H9 (cell line): Measurements from ENCODE around the gene ZNF319. TPM values are rescaled to one million over a fixed set of nuclear protein-coding genes. Genes with fewer than 3 reads are reported as not detected.

Experiments used
- DNase-seq: peaks from one replicate; pipeline ENCODE4 v3.0.0-alpha.2; 2017
- H2AFZ ChIP-seq: one replicate; pipeline ENCODE4 v1.6.1; 2013; ENCODE audit warnings: mild to moderate bottlenecking, low read length, control low read depth, moderate library complexity
- H2AK5ac ChIP-seq: 2 replicates; pipeline ENCODE4 v1.6.1; 2013; ENCODE audit warnings: low read length, control low read depth, mixed read lengths; ENCODE audit not compliant: insufficient read length
- H2BK120ac ChIP-seq: one replicate; pipeline ENCODE4 v1.6.1; 2013; ENCODE audit warnings: low read depth, mild to moderate bottlenecking, low read length, control low read depth, inconsistent platforms; ENCODE audit not compliant: poor library complexity, severe bottlenecking
- H2BK12ac ChIP-seq: 2 replicates; pipeline ENCODE4 v1.6.1; 2013; ENCODE audit warnings: low read length, control low read depth, mixed read lengths, low read depth; ENCODE audit not compliant: insufficient read length
- H2BK15ac ChIP-seq: 2 replicates; pipeline ENCODE4 v1.6.1; 2013; ENCODE audit warnings: low read depth, low read length, control low read depth
- H2BK20ac ChIP-seq: one replicate; pipeline ENCODE4 v1.6.1; 2013; ENCODE audit warnings: low read depth, mild to moderate bottlenecking, low read length, control low read depth, inconsistent platforms; ENCODE audit not compliant: poor library complexity, severe bottlenecking
- H2BK5ac ChIP-seq: 2 replicates; pipeline ENCODE4 v1.6.1; 2013; ENCODE audit warnings: low read length, control low read depth, mixed read lengths; ENCODE audit not compliant: insufficient read length
- H3K14ac ChIP-seq: 2 replicates; pipeline ENCODE4 v1.6.1; 2013; ENCODE audit warnings: low read length, control low read depth; ENCODE audit not compliant: insufficient read depth
- H3K18ac ChIP-seq: 2 replicates; pipeline ENCODE4 v1.6.1; 2013; ENCODE audit warnings: low read depth, mild to moderate bottlenecking, mixed read lengths, low read length, control low read depth; ENCODE audit not compliant: insufficient read length
- H3K23ac ChIP-seq: 2 replicates; pipeline ENCODE4 v1.6.1; 2013; ENCODE audit warnings: low read length, control low read depth, mixed read lengths, low read depth; ENCODE audit not compliant: insufficient read length
- H3K23me2 ChIP-seq: 2 replicates; pipeline ENCODE4 v1.6.1; 2013; ENCODE audit warnings: low read depth, mild to moderate bottlenecking, mixed read lengths, low read length, control low read depth; ENCODE audit not compliant: insufficient read length, poor library complexity, severe bottlenecking
- H3K27ac ChIP-seq: 2 replicates; pipeline ENCODE4 v1.5.1; 2013; ENCODE audit warnings: low read length, control low read depth, mixed read lengths, low read depth; ENCODE audit not compliant: insufficient read length
- H3K27me3 ChIP-seq: 2 replicates; pipeline ENCODE4 v1.6.1; 2013; ENCODE audit warnings: low read length, control low read depth, inconsistent platforms; ENCODE audit not compliant: insufficient read depth
- H3K4ac ChIP-seq: 2 replicates; pipeline ENCODE4 v1.6.1; 2013; ENCODE audit warnings: low read depth, mild to moderate bottlenecking, control low read depth, inconsistent platforms, low read length, moderate library complexity
- H3K4me1 ChIP-seq: 2 replicates; pipeline ENCODE4 v1.6.1; 2013; ENCODE audit warnings: low read length, control low read depth, inconsistent platforms; ENCODE audit not compliant: insufficient read depth
- H3K4me2 ChIP-seq: 2 replicates; pipeline ENCODE4 v1.6.1; 2013; ENCODE audit warnings: low read length, control low read depth, mixed read lengths; ENCODE audit not compliant: insufficient read length, insufficient read depth
- H3K56ac ChIP-seq: 2 replicates; pipeline ENCODE4 v1.6.1; 2013; ENCODE audit warnings: low read depth, mild to moderate bottlenecking, mixed read lengths, low read length, control low read depth; ENCODE audit not compliant: insufficient read length
- H3K79me1 ChIP-seq: 2 replicates; pipeline ENCODE4 v1.6.1; 2013; ENCODE audit warnings: low read depth, mild to moderate bottlenecking, moderate library complexity, low read length, control low read depth, inconsistent platforms; ENCODE audit not compliant: insufficient read depth, poor library complexity, severe bottlenecking
- H3K79me2 ChIP-seq: 2 replicates; pipeline ENCODE4 v1.6.1; 2013; ENCODE audit warnings: low read length, control low read depth, inconsistent platforms; ENCODE audit not compliant: insufficient read depth
- H3K9ac ChIP-seq: 2 replicates; pipeline ENCODE4 v1.6.1; 2013; ENCODE audit warnings: low read length, control low read depth, mixed read lengths; ENCODE audit not compliant: insufficient read length; ENCODE audit errors: extremely low read depth
- H3K9me3 ChIP-seq: one replicate; pipeline ENCODE4 v1.6.1; 2013; ENCODE audit warnings: low read depth, low read length, inconsistent platforms; ENCODE audit not compliant: control insufficient read depth
- H3T11ph ChIP-seq: one replicate; pipeline ENCODE4 v1.6.1; 2013; ENCODE audit warnings: mild to moderate bottlenecking, low read length, control low read depth, inconsistent platforms
- H4K20me1 ChIP-seq: one replicate; pipeline ENCODE4 v1.6.1; 2013; ENCODE audit not compliant: control insufficient read depth, insufficient read length, insufficient read depth
- H4K5ac ChIP-seq: 2 replicates; pipeline ENCODE4 v1.6.1; 2013; ENCODE audit warnings: low read depth, mild to moderate bottlenecking, mixed read lengths, low read length, control low read depth; ENCODE audit not compliant: insufficient read length
- H4K8ac ChIP-seq: replicated peaks from 2 replicates; pipeline ENCODE4 v1.6.1; 2013; ENCODE audit warnings: low read length, control low read depth, mixed read lengths, low read depth; ENCODE audit not compliant: insufficient read length
- H4K91ac ChIP-seq: 2 replicates; pipeline ENCODE4 v1.6.1; 2013; ENCODE audit warnings: low read depth, mild to moderate bottlenecking, moderate library complexity, mixed read lengths, low read length, control low read depth; ENCODE audit not compliant: insufficient read length
- H3K27ac Mint-ChIP-seq, 3 experiments: 2 replicates in 2 of 3; 3 replicates in 1 of 3; pipeline ENCODE4 v1.8.0; 2020 to 2021; ENCODE audit warnings: mixed read lengths in 3 of 3, mild to moderate bottlenecking in 1 of 3, moderate library complexity in 1 of 3
- H3K27me3 Mint-ChIP-seq: 2 replicates; pipeline ENCODE4 v1.8.0; 2021; ENCODE audit warnings: low read depth, mild to moderate bottlenecking, moderate library complexity, mixed read lengths
- H3K36me3 Mint-ChIP-seq, 3 experiments: 2 replicates in 2 of 3; 3 replicates in 1 of 3; pipeline ENCODE4 v1.8.0; 2020 to 2021; ENCODE audit warnings: low read depth in 3 of 3, mixed read lengths in 3 of 3; ENCODE audit not compliant: insufficient read depth in 1 of 3
- H3K4me1 Mint-ChIP-seq, 2 experiments: 2 replicates each; pipeline ENCODE4 v1.8.0; 2020; ENCODE audit warnings: mixed read lengths in 2 of 2
- H3K4me3 Mint-ChIP-seq, 2 experiments: 2 replicates in 1 of 2; 3 replicates in 1 of 2; pipeline ENCODE4 v1.8.0; 2020 to 2021; ENCODE audit warnings: mild to moderate bottlenecking in 2 of 2, mixed read lengths in 2 of 2, moderate library complexity in 1 of 2
- H3K9me3 Mint-ChIP-seq, 2 experiments: 2 replicates in 1 of 2; 3 replicates in 1 of 2; pipeline ENCODE4 v1.8.0; 2020; ENCODE audit warnings: mild to moderate bottlenecking in 2 of 2, mixed read lengths in 2 of 2, moderate library complexity in 1 of 2
- WGBS: extraction: QIAGEN DNeasy Blood & Tissue Kit; methylation state at CpG from one replicate; pipeline ENCODE4 v1.1.7; 2013; ENCODE audit warnings: missing lambda C conversion rate, low lambda C conversion rate, mixed read lengths; ENCODE audit not compliant: insufficient read length; ENCODE audit errors: extremely low coverage; 5-methylcytosine and 5-hydroxymethylcytosine counted together
- total RNA-seq: library from RNA; stranded (reverse); gene quantifications from 2 replicates; pipeline ENCODE4 v1.2.1, GENCODE V29; 2021
- TF ChIP-seq, protein P1 (sequence below): fragments of 200-600 bp; sonication (generic); conservative IDR thresholded peaks from 3 replicates; pipeline ENCODE4 v1.8.0; 2021; ENCODE audit warnings: antibody characterized with exemption, mild to moderate bottlenecking

The ZNF319 gene
- total RNA-seq, 1 experiment from 2014 or later: 5.6 TPM

DNA sequence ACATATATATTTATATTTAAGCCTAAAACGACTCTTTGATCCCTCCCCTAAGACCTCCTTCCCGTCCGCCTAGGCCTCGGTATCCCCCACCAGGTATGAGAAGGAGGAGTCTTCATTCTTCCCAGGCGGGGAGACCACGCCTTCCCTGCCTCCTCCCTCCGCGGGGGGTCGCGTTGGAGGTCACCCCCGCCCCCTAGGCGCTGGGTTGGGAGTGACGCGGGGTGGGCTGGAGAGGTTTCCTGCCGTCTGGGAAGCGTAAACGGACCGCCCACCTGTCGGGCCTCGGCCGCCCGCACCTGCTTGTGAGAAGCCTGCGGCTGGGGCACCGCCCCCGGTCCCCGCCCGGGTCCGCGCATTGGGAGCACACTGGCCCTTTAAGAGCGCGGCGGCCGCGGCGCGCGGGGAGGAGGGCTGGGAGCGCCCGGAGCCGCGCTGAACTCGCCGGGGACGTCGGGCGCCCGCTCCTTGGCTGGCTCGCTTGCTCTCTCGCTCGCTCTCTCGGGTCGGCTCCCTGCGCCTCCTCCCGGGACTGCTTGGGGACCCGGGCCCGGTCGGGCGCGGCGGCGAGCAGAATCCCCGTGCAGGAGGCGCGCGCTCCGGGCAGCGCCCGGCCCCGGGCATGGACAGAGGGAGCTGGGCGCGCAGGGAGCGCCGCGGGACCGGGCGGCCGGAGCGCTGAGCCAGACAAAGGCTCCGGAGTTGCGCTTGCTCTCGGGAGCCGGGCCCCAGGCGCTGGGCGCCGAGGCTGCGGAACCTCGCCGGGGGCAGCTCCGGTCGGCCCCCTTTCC is 25.1 kb upstream of the ZNF319 start, which contains the start of gene MMP15:
TSS of gene MMP15 (plus strand) at position 404 of the 788 bp plus-strand sequence. CDS start 597 bp downstream, outside the sequence.
- WGBS: no CpG with 5 or more reads among the region's 90 CpGs
- Histone ChIP-seq H3K23me2 (peaks cover 17% of the 10 kb centered on the region), H2BK20ac (no peak within 1 kb of the TSS), H2BK120ac (no peak within 1 kb of the TSS), H3K79me2 (peaks cover 2% of the 10 kb centered on the region; the same call in 1 of the 2 replicates), H4K20me1 (no peaks in the 10 kb centered on the region), H3K4ac (no peak within 1 kb of the TSS), H3K27ac (no peak within 1 kb of the TSS), H3K18ac (peak within 1 kb of the TSS; percentile 32), H3K56ac (no peak within 1 kb of the TSS), H3K9ac (peak within 1 kb of the TSS; percentile 3), H3K23ac (no peak within 1 kb of the TSS), H2BK5ac (no peak within 1 kb of the TSS), H2BK15ac (no peak within 1 kb of the TSS), H3K27me3 (no peaks in the 10 kb centered on the region), H4K5ac (no peak within 1 kb of the TSS), H3K4me2 (peak within 1 kb of the TSS; percentile 78), H2AK5ac (no peak within 1 kb of the TSS), H2BK12ac (no peak within 1 kb of the TSS), H3T11ph (no peak within 1 kb of the TSS), H4K8ac (no peak within 1 kb of the TSS), H4K91ac (no peak within 1 kb of the TSS), H3K14ac (peak within 1 kb of the TSS; percentile 62), H3K4me1 (peaks cover 18% of the 10 kb centered on the region; the same call in 1 of the 2 replicates), H3K9me3 (no peaks in the 10 kb centered on the region), H2AFZ (no peak within 1 kb of the TSS), H3K79me1 (peaks cover 2% of the 10 kb centered on the region)
- H3K9me3 Mint-ChIP-seq: no peaks in the 10 kb centered on the region
- peaks cover 12% of the 10 kb centered on the region for H3K27me3 Mint-ChIP-seq
- H3K36me3 Mint-ChIP-seq: peaks cover 0 to 6% (median 5%) of the 10 kb centered on the region in 3 experiments; a peak in 5 of 7 replicates
- peak within 1 kb of the TSS; percentile 73 to 87 for H3K4me3 Mint-ChIP-seq
- peak within 1 kb of the TSS in 1 of 3 experiments; percentile 96; a peak in 3 of 7 replicates for H3K27ac Mint-ChIP-seq
- H3K4me1 Mint-ChIP-seq: peaks cover 46 to 57% of the 10 kb centered on the region in 2 experiments
- peak; percentile 99 for DNase-seq
- TF ChIP-seq, protein P1, sequence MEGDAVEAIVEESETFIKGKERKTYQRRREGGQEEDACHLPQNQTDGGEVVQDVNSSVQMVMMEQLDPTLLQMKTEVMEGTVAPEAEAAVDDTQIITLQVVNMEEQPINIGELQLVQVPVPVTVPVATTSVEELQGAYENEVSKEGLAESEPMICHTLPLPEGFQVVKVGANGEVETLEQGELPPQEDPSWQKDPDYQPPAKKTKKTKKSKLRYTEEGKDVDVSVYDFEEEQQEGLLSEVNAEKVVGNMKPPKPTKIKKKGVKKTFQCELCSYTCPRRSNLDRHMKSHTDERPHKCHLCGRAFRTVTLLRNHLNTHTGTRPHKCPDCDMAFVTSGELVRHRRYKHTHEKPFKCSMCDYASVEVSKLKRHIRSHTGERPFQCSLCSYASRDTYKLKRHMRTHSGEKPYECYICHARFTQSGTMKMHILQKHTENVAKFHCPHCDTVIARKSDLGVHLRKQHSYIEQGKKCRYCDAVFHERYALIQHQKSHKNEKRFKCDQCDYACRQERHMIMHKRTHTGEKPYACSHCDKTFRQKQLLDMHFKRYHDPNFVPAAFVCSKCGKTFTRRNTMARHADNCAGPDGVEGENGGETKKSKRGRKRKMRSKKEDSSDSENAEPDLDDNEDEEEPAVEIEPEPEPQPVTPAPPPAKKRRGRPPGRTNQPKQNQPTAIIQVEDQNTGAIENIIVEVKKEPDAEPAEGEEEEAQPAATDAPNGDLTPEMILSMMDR: no peak
